Measurements from ENCODE around the gene AKAP11. TPM values are rescaled to one million over a fixed set of nuclear protein-coding genes. Genes with fewer than 3 reads are reported as not detected.

The AKAP11 gene
- total RNA-seq, 1 experiment from 2014 or later = 24.1 TPM

DNA sequence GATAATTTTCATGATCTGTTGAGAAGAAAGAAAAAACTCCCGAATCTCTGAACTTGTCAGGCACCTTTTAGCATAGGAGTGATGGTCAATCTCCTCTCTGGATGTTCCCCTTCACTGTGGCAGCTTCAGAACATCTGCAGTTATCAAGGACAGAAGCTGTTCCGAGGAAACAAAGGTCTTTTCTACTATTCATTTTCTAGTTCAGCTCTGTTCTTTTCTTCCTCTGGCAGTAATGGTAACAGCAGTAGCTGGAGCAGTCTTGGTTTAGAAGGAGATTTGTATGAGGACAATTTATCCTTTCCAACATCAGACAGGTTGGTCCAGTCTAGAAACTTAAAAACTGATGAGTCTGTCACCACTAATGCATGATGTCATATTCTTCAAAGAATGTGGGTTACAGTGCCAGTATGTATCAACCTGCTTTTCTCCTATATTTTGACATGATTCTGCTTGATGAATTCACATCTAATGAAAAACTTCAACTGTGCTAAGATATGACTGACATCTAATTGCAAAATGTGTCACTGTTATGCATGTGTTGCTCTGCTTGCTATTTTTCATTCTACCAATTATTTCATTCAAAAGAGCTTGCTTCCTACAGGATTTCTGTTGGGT, 41.0 kb downstream of the AKAP11 start:
- no peaks in the 10 kb centered on the region for H3K4me1 ChIP-seq (ENCODE audit: insufficient read depth, low read length, poor library complexity, severe bottlenecking)
- no peak overlapping the region for H3K4me3 ChIP-seq (ENCODE audit: low read depth, low read length, poor library complexity, severe bottlenecking)
- H3K36me3 ChIP-seq (ENCODE audit: insufficient read depth, low read length, poor library complexity, severe bottlenecking) = peaks cover 12% of the 10 kb centered on the region
- no peak for TF ChIP-seq EZH2 (IDR thresholded peaks at IDR 0.05; ENCODE audit: borderline replicate concordance, low read depth, low read length, poor library complexity, severe bottlenecking)
- TF ChIP-seq, protein P1, sequence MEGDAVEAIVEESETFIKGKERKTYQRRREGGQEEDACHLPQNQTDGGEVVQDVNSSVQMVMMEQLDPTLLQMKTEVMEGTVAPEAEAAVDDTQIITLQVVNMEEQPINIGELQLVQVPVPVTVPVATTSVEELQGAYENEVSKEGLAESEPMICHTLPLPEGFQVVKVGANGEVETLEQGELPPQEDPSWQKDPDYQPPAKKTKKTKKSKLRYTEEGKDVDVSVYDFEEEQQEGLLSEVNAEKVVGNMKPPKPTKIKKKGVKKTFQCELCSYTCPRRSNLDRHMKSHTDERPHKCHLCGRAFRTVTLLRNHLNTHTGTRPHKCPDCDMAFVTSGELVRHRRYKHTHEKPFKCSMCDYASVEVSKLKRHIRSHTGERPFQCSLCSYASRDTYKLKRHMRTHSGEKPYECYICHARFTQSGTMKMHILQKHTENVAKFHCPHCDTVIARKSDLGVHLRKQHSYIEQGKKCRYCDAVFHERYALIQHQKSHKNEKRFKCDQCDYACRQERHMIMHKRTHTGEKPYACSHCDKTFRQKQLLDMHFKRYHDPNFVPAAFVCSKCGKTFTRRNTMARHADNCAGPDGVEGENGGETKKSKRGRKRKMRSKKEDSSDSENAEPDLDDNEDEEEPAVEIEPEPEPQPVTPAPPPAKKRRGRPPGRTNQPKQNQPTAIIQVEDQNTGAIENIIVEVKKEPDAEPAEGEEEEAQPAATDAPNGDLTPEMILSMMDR (conservative IDR thresholded peaks at IDR 0.05; ENCODE audit: low read depth, low read length) = no peak
- H3K27ac ChIP-seq (ENCODE audit: low read depth, low read length, poor library complexity, severe bottlenecking) = no peak overlapping the region
- CTCF ChIA-PET = no interaction called here
- DNase-seq (ENCODE audit: low spot score) = no peak
- no TSS peak for BruUV-seq (replicated peaks)
- H3K9me3 ChIP-seq (ENCODE audit: low read depth, low read length, poor library complexity, severe bottlenecking) = no peaks in the 10 kb centered on the region
- POLR2A ChIA-PET (ENCODE audit: low non-redundant PET) = no interaction called here
- H3K27me3 ChIP-seq (replicated peaks; ENCODE audit: insufficient read depth, low read depth, low read length, poor library complexity) = no peaks in the 10 kb centered on the region
- intact Hi-C loops (cut with micrococcal nuclease; ENCODE audit: unreplicated experiment) = no loop called here

DNA sequence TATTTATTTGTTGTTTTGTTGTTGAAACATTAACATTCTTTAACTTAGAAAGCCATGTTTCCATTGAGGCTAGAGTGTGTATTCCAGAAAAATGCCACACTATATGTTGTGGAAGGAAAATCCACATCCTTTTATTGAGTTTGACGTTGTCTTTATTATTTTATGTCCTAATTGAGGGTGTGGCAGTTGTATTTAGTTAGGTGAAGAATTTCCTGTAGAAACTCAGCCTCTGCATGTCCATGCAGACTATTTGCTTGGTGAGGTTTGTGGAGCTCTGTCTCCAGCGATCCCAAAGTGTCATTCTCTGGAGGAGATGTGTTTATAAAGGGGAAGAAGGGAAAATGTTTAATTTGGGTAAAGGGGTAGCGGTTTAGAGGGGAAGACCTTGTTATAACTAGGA, 46.6 kb downstream of the AKAP11 start:
- no peak overlapping the region for H3K27ac ChIP-seq (ENCODE audit: low read depth, low read length, poor library complexity, severe bottlenecking)
- intact Hi-C loops (cut with micrococcal nuclease; ENCODE audit: unreplicated experiment) = no loop called here
- no peaks in the 10 kb centered on the region for H3K27me3 ChIP-seq (replicated peaks; ENCODE audit: insufficient read depth, low read depth, low read length, poor library complexity)
- H3K9me3 ChIP-seq (ENCODE audit: low read depth, low read length, poor library complexity, severe bottlenecking) = no peaks in the 10 kb centered on the region
- POLR2A ChIA-PET (ENCODE audit: low non-redundant PET) = no interaction called here
- no peak for TF ChIP-seq EZH2 (IDR thresholded peaks at IDR 0.05; ENCODE audit: borderline replicate concordance, low read depth, low read length, poor library complexity, severe bottlenecking)
- TF ChIP-seq, protein P1 (conservative IDR thresholded peaks at IDR 0.05; ENCODE audit: low read depth, low read length) = no peak
- BruUV-seq (replicated peaks) = no TSS peak
- no peak overlapping the region for H3K4me3 ChIP-seq (ENCODE audit: low read depth, low read length, poor library complexity, severe bottlenecking)
- H3K36me3 ChIP-seq (ENCODE audit: insufficient read depth, low read length, poor library complexity, severe bottlenecking) = no peaks in the 10 kb centered on the region
- H3K4me1 ChIP-seq (ENCODE audit: insufficient read depth, low read length, poor library complexity, severe bottlenecking) = no peaks in the 10 kb centered on the region
- DNase-seq (ENCODE audit: low spot score) = no peak
- CTCF ChIA-PET = no interaction called here

DNA sequence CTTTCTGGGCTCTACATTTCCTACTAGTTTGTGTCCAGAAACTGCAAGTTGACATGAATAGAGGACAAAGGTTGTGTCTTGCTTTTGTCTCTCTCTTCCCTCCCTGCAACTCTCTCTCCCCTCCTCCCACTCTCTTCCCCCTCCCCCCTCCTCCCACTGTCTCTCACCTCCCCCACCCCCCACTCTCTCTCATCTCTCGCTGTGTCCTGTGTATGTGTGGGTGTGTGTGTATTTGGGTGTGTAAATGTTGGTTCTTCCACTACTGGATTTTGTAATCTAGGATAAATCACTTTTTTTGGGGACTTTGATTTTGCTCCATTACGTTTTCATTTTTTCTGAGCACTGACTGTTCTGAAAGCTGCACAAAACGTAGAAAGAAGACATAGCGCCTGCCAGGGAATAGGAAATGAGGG, 48.4 kb downstream of the AKAP11 start:
- no peaks in the 10 kb centered on the region for H3K36me3 ChIP-seq (ENCODE audit: insufficient read depth, low read length, poor library complexity, severe bottlenecking)
- H3K4me3 ChIP-seq (ENCODE audit: low read depth, low read length, poor library complexity, severe bottlenecking) = no peak overlapping the region
- BruUV-seq (replicated peaks) = no TSS peak
- H3K4me1 ChIP-seq (ENCODE audit: insufficient read depth, low read length, poor library complexity, severe bottlenecking) = no peaks in the 10 kb centered on the region
- no peaks in the 10 kb centered on the region for H3K9me3 ChIP-seq (ENCODE audit: low read depth, low read length, poor library complexity, severe bottlenecking)
- H3K27me3 ChIP-seq (replicated peaks; ENCODE audit: insufficient read depth, low read depth, low read length, poor library complexity) = no peaks in the 10 kb centered on the region
- ChIA-PET CTCF (no interaction called here), POLR2A (ENCODE audit: low non-redundant PET) (no interaction called here)
- DNase-seq (ENCODE audit: low spot score) = no peak
- TF ChIP-seq EZH2 (IDR thresholded peaks at IDR 0.05; ENCODE audit: borderline replicate concordance, low read depth, low read length, poor library complexity, severe bottlenecking) = no peak
- TF ChIP-seq, protein P1 (conservative IDR thresholded peaks at IDR 0.05; ENCODE audit: low read depth, low read length) = no peak
- intact Hi-C loops (cut with micrococcal nuclease; ENCODE audit: unreplicated experiment) = no loop called here
- H3K27ac ChIP-seq (ENCODE audit: low read depth, low read length, poor library complexity, severe bottlenecking) = no peak overlapping the region
